Uterus (tissue), 4 donors: ENCODE measurements around the gene ASPHD2. TPM values are rescaled to one million over a fixed set of nuclear protein-coding genes. Genes with fewer than 3 reads are reported as not detected.

ENCODE experiments used
- DNase-seq, 2 donors: peaks; one replicate each; pipeline ENCODE4 v3.0.0-alpha.2; 2019 to 2020
- H3K27ac ChIP-seq, 2 donors: fragments of 200-600 bp; sonication (generic); 1 replicate in 1 of 2; 2 replicates in 1 of 2; pipeline ENCODE4 v1.5.1; 2016 to 2018
- H3K27me3 ChIP-seq, 2 donors: fragments of 200-600 bp; sonication (generic); one replicate each; pipeline ENCODE4 v1.5.1; 2018 to 2019; ENCODE audit warnings: control low read depth in 1 of 2
- H3K36me3 ChIP-seq, 2 donors: fragments of 200-600 bp; sonication (generic); one replicate each; pipeline ENCODE4 v1.5.1; 2019; ENCODE audit warnings: control low read depth in 1 of 2
- H3K4me1 ChIP-seq, 2 donors: fragments of 200-600 bp; sonication (generic); one replicate each; pipeline ENCODE4 v1.5.1; 2018 to 2019; ENCODE audit warnings: control low read depth in 1 of 2
- H3K4me3 ChIP-seq, 2 donors: fragments of 200-600 bp; sonication (generic); 1 replicate in 1 of 2; 2 replicates in 1 of 2; pipeline ENCODE4 v1.5.1; 2018 to 2019; ENCODE audit warnings: mild to moderate bottlenecking in 1 of 2
- H3K9me3 ChIP-seq, 2 donors: fragments of 200-600 bp; sonication (generic); one replicate each; pipeline ENCODE4 v1.5.1; 2019; ENCODE audit warnings: control low read depth in 1 of 2
- POLR2A ChIP-seq, 2 donors: fragments of 450-650 bp; IDR thresholded peaks; one replicate each; pipeline ENCODE4 v1.6.1; 2016; ENCODE audit warnings: antibody characterized with exemption in 2 of 2, mild to moderate bottlenecking in 1 of 2, moderate library complexity in 1 of 2
- intact Hi-C: fragments of 100-400 bp; cut with DNase I; formaldehyde crosslinking; loops from one replicate; pipeline ENCODE4 v1.15.1; 2023; ENCODE audit warnings: low total_unique reads
- total RNA-seq, 4 donors: library from RNA; depleted of rRNA in 3 of 4; stranded (reverse); fragments of >200 nt in 3 of 4; gene quantifications; one replicate each; pipeline versions ENCODE4 v1.1.0 to v1.2.4, GENCODE V29; 2014 to 2023
- TF ChIP-seq, protein P1 (sequence below), 4 experiments: fragments of 200-600 bp in 2 of 4; fragments of 450-650 bp in 2 of 4; sonication (generic) in 2 of 4; IDR thresholded peaks; one replicate each; pipeline ENCODE4 v1.5.1; 2016 to 2019; ENCODE audit warnings: antibody characterized with exemption in 4 of 4, mild to moderate bottlenecking in 2 of 4, moderate library complexity in 1 of 4
- donor health status: DM: yes; HTN: yes; CAD: no.

Gene ASPHD2
- total RNA-seq, 4 donors from 2014 or later: 0.83 to 1.8 TPM; not detected in 2

DNA sequence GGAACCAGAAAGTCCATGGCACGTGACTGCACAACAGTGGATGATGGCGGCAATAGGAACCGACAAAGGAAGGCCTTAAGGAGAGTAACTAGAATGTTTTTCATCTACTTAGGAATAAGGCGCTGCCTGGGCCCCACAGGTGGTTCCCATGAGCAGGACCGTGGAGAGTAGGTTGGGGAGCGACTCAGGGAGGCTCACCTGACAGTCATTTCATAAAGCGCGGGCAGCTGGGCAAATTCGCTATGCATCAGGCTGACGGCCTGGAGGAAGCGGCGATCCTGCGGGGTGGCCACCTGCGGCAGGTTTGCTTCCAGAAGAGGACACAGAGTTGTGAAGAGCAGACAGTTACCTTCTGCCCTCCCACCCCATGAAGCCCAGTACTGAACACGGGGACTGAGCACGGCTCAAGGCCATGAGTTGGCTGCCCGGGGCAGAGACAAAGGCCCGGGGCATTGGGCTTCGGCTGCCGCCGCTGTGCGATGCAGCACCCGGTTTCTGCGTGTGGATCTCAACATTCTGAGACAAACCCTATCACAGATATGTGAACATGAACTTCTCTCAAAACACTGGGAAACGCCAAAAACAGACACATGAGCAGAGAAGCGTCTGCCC, 28.7 kb downstream of the ASPHD2 start:
- H3K9me3 ChIP-seq: no peaks in the 10 kb centered on the region
- DNase-seq: no peak
- H3K4me1 ChIP-seq: no peaks in the 10 kb centered on the region
- H3K4me3 ChIP-seq: no peak overlapping the region
- intact Hi-C loops: no loop called here
- H3K27me3 ChIP-seq: no peaks in the 10 kb centered on the region
- H3K27ac ChIP-seq: no peak overlapping the region
- H3K36me3 ChIP-seq: no peaks in the 10 kb centered on the region
- no peak for TF ChIP-seq POLR2A (IDR thresholded peaks at IDR 0.05)
- TF ChIP-seq, protein P1, sequence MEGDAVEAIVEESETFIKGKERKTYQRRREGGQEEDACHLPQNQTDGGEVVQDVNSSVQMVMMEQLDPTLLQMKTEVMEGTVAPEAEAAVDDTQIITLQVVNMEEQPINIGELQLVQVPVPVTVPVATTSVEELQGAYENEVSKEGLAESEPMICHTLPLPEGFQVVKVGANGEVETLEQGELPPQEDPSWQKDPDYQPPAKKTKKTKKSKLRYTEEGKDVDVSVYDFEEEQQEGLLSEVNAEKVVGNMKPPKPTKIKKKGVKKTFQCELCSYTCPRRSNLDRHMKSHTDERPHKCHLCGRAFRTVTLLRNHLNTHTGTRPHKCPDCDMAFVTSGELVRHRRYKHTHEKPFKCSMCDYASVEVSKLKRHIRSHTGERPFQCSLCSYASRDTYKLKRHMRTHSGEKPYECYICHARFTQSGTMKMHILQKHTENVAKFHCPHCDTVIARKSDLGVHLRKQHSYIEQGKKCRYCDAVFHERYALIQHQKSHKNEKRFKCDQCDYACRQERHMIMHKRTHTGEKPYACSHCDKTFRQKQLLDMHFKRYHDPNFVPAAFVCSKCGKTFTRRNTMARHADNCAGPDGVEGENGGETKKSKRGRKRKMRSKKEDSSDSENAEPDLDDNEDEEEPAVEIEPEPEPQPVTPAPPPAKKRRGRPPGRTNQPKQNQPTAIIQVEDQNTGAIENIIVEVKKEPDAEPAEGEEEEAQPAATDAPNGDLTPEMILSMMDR (IDR thresholded peaks at IDR 0.05): no peak

- H3K36me3 ChIP-seq: no peaks in the 10 kb centered on the region
- H3K9me3 ChIP-seq: no peaks in the 10 kb centered on the region
- intact Hi-C loops: no loop called here
- DNase-seq: no peak
- H3K27ac ChIP-seq: no peak overlapping the region
- no peaks in the 10 kb centered on the region for H3K27me3 ChIP-seq
- H3K4me1 ChIP-seq: no peaks in the 10 kb centered on the region
- H3K4me3 ChIP-seq: no peak overlapping the region
- no peak for TF ChIP-seq POLR2A (IDR thresholded peaks at IDR 0.05)
- TF ChIP-seq, protein P1 (IDR thresholded peaks at IDR 0.05): no peak
Observed at GRCh38 chr22:26460202-26460601, 31.1 kb downstream of the ASPHD2 start.

DNA sequence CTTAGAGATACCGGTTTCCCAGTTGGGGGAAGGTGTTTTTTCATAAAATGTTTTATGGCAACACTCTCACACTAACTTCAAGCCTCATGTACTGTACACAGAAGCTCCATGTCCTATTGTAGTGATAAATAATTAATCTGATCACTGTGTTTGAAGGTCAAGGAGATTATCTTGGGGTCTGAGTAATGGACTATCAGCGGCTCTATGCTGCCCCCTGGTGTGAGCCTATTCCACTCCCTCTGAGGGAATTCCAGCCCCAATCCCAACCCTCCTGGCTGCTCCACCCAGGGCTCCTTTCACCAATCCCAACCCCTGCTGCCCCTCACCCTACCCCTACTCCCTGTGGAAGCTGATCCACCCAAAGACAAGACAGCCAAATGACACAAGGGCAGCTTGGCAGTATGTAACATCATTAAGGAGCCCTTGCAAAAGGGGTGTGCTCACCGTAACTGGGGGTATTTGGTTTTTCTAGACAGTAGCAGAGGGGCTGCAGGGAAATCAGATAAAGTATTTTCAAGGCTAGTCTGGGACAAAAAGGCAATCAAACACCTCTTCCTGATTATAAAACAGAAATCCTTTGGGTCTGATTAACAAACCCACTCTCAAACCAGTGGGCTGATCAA, 32.2 kb downstream of the ASPHD2 start:
- intact Hi-C loops: no loop called here
- Histone ChIP-seq H3K4me3 (no peak overlapping the region), H3K4me1 (no peaks in the 10 kb centered on the region), H3K27me3 (no peaks in the 10 kb centered on the region), H3K27ac (no peak overlapping the region), H3K9me3 (no peaks in the 10 kb centered on the region), H3K36me3 (no peaks in the 10 kb centered on the region)
- TF ChIP-seq, protein P1 (IDR thresholded peaks at IDR 0.05): peak; percentile 55 to 64 (median 59)
- TF ChIP-seq POLR2A (IDR thresholded peaks at IDR 0.05): no peak
- DNase-seq: peak; percentile 25 to 44

GRCh38 chr22:26462051-26462450, 33.0 kb downstream of the ASPHD2 start:
- intact Hi-C loops: no loop called here
- no peak overlapping the region for H3K4me3 ChIP-seq
- H3K4me1 ChIP-seq: no peaks in the 10 kb centered on the region
- no peak for DNase-seq
- no peaks in the 10 kb centered on the region for H3K36me3 ChIP-seq
- H3K27me3 ChIP-seq: no peaks in the 10 kb centered on the region
- no peaks in the 10 kb centered on the region for H3K9me3 ChIP-seq
- TF ChIP-seq POLR2A (IDR thresholded peaks at IDR 0.05): no peak
- TF ChIP-seq, protein P1 (IDR thresholded peaks at IDR 0.05): no peak
- H3K27ac ChIP-seq: no peak overlapping the region

GRCh38 chr22:26462641-26463040, 33.6 kb downstream of the ASPHD2 start:
- no peak for DNase-seq
- Histone ChIP-seq H3K36me3 (no peaks in the 10 kb centered on the region), H3K9me3 (no peaks in the 10 kb centered on the region), H3K4me3 (no peak overlapping the region), H3K27ac (no peak overlapping the region), H3K4me1 (no peaks in the 10 kb centered on the region), H3K27me3 (no peaks in the 10 kb centered on the region)
- TF ChIP-seq, protein P1 (IDR thresholded peaks at IDR 0.05): no peak
- no peak for TF ChIP-seq POLR2A (IDR thresholded peaks at IDR 0.05)
- intact Hi-C loops: no loop called here
